Activated CD8-positive, alpha-beta T cell treated with anti-CD3 and anti-CD28 coated beads for 36 hours (primary cell): Measurements from ENCODE around the gene SMIM3. TPM values are rescaled to one million over a fixed set of nuclear protein-coding genes. Genes with fewer than 3 reads are reported as not detected.
A peak's percentile ranks its signal among the peaks of the same experiment; 100 is the strongest.

Experiments used
- ATAC-seq: fragments of 200-7000 bp; cut with Tn5 transposase; one replicate; pipeline ENCODE4 v1.10.0; 2021; ENCODE audit warnings: mild to moderate bottlenecking, moderate library complexity
- CTCF ChIA-PET: fragments of 350-600 bp; sonication (Branson Sonifier 250); formaldehyde crosslinking; loops from one replicate; lab custom pipeline; 2021; ENCODE audit warnings: antibody characterized with exemption; lab: Charles Lee
- POLR2A ChIA-PET: fragments of 350-600 bp; sonication (Branson Sonifier 250); formaldehyde crosslinking; loops from one replicate; lab custom pipeline; 2021; ENCODE audit warnings: antibody characterized with exemption; lab: Charles Lee
- DNase-seq: peaks from one replicate; pipeline ENCODE4 v3.0.0-alpha.2; 2020
- H3K27ac Mint-ChIP-seq: one replicate; pipeline ENCODE4 v1.8.0; 2021; ENCODE audit warnings: mild to moderate bottlenecking, mixed read lengths
- H3K27me3 Mint-ChIP-seq: one replicate; pipeline ENCODE4 v1.8.0; 2021; ENCODE audit warnings: mixed read lengths
- H3K36me3 Mint-ChIP-seq: one replicate; pipeline ENCODE4 v1.8.0; 2021; ENCODE audit warnings: low read depth, mixed read lengths
- H3K4me1 Mint-ChIP-seq: one replicate; pipeline ENCODE4 v1.8.0; 2021; ENCODE audit warnings: low read depth, mixed read lengths
- H3K4me3 Mint-ChIP-seq: one replicate; pipeline ENCODE4 v1.8.0; 2021; ENCODE audit warnings: mild to moderate bottlenecking, moderate library complexity, mixed read lengths
- H3K9me3 Mint-ChIP-seq: one replicate; pipeline ENCODE4 v1.8.0; 2021; ENCODE audit warnings: mixed read lengths
- CTCF ChIP-seq: fragments of 200-600 bp; IDR thresholded peaks from one replicate; pipeline ENCODE4 v1.8.0; 2022; ENCODE audit warnings: antibody characterized with exemption, mild to moderate bottlenecking
- intact Hi-C: fragments of 100-400 bp; cut with micrococcal nuclease; formaldehyde crosslinking; loops from one replicate; pipeline ENCODE4 v1.10.0; 2022
- total RNA-seq, 2 experiments: library from RNA; stranded (reverse); gene quantifications; one replicate each; pipeline ENCODE4 v1.2.3, GENCODE V29; 2021

The SMIM3 gene
- total RNA-seq, 2 experiments from 2014 or later, result 8.6 to 8.8 TPM

- H3K27me3 Mint-ChIP-seq, result peaks cover 2% of the 10 kb centered on the region
- peak; percentile 81 for TF ChIP-seq CTCF
- POLR2A ChIA-PET, result interaction anchor here (0.9 to 1.1 kb wide), 3 partner anchors 18 to 46 kb away, joined by 3 to 5 read pairs (median 3); partner anchors contain the start of gene IRGM
- DNase-seq (no peak), ATAC-seq (peak; percentile 64)
- no peaks in the 10 kb centered on the region for H3K36me3 Mint-ChIP-seq
- intact Hi-C loops, result loop anchor here (2.0 kb wide), 1 partner anchor 45 kb away; the partner anchor contains the start of gene IRGM
- H3K27ac Mint-ChIP-seq, result no peak overlapping the region
- no peaks in the 10 kb centered on the region for H3K9me3 Mint-ChIP-seq
- H3K4me1 Mint-ChIP-seq, result peaks cover 15% of the 10 kb centered on the region
- H3K4me3 Mint-ChIP-seq, result no peak overlapping the region
- CTCF ChIA-PET, result interaction anchor here (0.6 to 3.4 kb wide), 31 partner anchors 9 to 364 kb away, joined by 3 to 63 read pairs (median 4); partner anchors contain the start of genes IRGM, RBM22 and SMIM3
Observed at GRCh38 chr5:150801117-150801927, 22.8 kb downstream of the SMIM3 start.

- ATAC-seq (no peak), DNase-seq (no peak)
- Mint-ChIP-seq H3K27ac (no peak overlapping the region), H3K4me1 (peaks cover 5% of the 10 kb centered on the region), H3K9me3 (no peaks in the 10 kb centered on the region), H3K36me3 (no peaks in the 10 kb centered on the region), H3K4me3 (no peak overlapping the region), H3K27me3 (peaks cover 2% of the 10 kb centered on the region)
- TF ChIP-seq CTCF, result no peak
- intact Hi-C loops, result no loop called here
- POLR2A ChIA-PET, result interaction anchor here (0.6 to 1.0 kb wide), 2 partner anchors 21 to 29 kb away, joined by 3 read pairs; no protein-coding TSS in a partner anchor
- CTCF ChIA-PET, result interaction anchor here (0.7 to 3.2 kb wide), 3 partner anchors 14 to 360 kb away, joined by 3 to 31 read pairs (median 3); partner anchors contain the start of gene IRGM
Observed at GRCh38 chr5:150804388-150804787, 25.8 kb downstream of the SMIM3 start.

GRCh38 chr5:150809363-150809762, 30.8 kb downstream of the SMIM3 start:
- Mint-ChIP-seq H3K27me3 (no peaks in the 10 kb centered on the region), H3K4me1 (no peaks in the 10 kb centered on the region), H3K4me3 (no peak overlapping the region), H3K36me3 (no peaks in the 10 kb centered on the region), H3K9me3 (no peaks in the 10 kb centered on the region), H3K27ac (no peak overlapping the region)
- ChIA-PET POLR2A (no interaction called here), CTCF (interaction anchor here (1.7 to 3.1 kb wide), 2 partner anchors 8 to 9 kb away, joined by 7 to 11 read pairs; no protein-coding TSS in a partner anchor)
- TF ChIP-seq CTCF, result no peak
- DNase-seq, result no peak
- no peak for ATAC-seq
- intact Hi-C loops, result no loop called here

GRCh38 chr5:150815010-150815409, 36.5 kb downstream of the SMIM3 start:
- Mint-ChIP-seq H3K27me3 (no peaks in the 10 kb centered on the region), H3K9me3 (peaks cover 8% of the 10 kb centered on the region), H3K4me3 (no peak overlapping the region), H3K4me1 (no peaks in the 10 kb centered on the region), H3K36me3 (no peaks in the 10 kb centered on the region), H3K27ac (no peak overlapping the region)
- intact Hi-C loops, result no loop called here
- no peak for TF ChIP-seq CTCF
- CTCF ChIA-PET, result interaction anchor here (1.3 kb wide), 1 partner anchor 13 kb away, joined by 3 read pairs; no protein-coding TSS in a partner anchor
- no peak for DNase-seq
- no peak for ATAC-seq
- POLR2A ChIA-PET, result no interaction called here

- no peaks in the 10 kb centered on the region for H3K27me3 Mint-ChIP-seq
- H3K9me3 Mint-ChIP-seq, result peaks cover 8% of the 10 kb centered on the region
- no peak for ATAC-seq
- no peak for TF ChIP-seq CTCF
- intact Hi-C loops, result no loop called here
- H3K4me3 Mint-ChIP-seq, result no peak overlapping the region
- POLR2A ChIA-PET, result no interaction called here
- no peaks in the 10 kb centered on the region for H3K4me1 Mint-ChIP-seq
- H3K27ac Mint-ChIP-seq, result no peak overlapping the region
- no peak for DNase-seq
- CTCF ChIA-PET, result interaction anchor here (0.8 to 1.2 kb wide), 2 partner anchors 12 to 16 kb away, joined by 3 read pairs; no protein-coding TSS in a partner anchor
- no peaks in the 10 kb centered on the region for H3K36me3 Mint-ChIP-seq
Observed at GRCh38 chr5:150816946-150817345, 38.4 kb downstream of the SMIM3 start.
